ENCODE measurements around the gene KIAA1755. TPM values are rescaled to one million over a fixed set of nuclear protein-coding genes. Genes with fewer than 3 reads are reported as not detected.

KIAA1755 gene
- total RNA-seq, 2 experiments from 2014 or later = not detected

DNA sequence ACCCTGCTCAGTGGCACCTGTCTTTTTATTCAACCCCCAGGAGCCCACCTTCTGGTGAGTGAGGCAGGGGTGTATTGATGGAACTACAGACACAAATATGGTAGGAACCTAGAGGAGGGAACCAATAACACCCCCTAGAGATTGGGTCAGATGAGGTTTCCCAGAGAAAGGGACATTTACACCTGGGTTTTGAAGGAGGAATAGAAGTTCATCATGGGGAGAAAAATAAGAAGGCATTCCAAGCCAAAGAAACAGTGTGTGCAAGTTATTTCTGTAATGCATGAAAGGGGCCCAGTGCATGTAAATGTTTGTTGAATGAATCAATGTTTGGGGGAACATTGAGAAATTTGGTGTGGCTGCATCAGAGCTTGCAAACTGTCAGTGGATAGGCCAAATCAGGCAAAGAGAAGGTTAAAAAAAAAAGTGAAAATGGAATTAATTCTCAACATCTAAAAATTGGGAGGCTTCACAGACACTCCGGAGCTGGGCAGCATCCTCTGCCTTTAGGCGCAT lies 11.1 kb upstream of the KIAA1755 start:
- intact Hi-C loops (cut with DNase I, micrococcal nuclease) = no loop called here
- Mint-ChIP-seq H3K27ac (no peak overlapping the region), H3K27me3 (peaks cover 20% of the 10 kb centered on the region), H3K4me1 (peaks cover 2% of the 10 kb centered on the region), H3K9me3 (ENCODE audit: low read depth) (no peaks in the 10 kb centered on the region), H3K36me3 (ENCODE audit: low read depth) (no peaks in the 10 kb centered on the region), H3K4me3 (no peak overlapping the region)
- CTCF ChIA-PET = interaction anchor here (0.5 to 1.4 kb wide), 2 partner anchors 10 to 50 kb away, joined by 3 to 5 read pairs; no protein-coding TSS in a partner anchor
- POLR2A ChIA-PET = no interaction called here
- DNase-seq = no peak
- no peak for ATAC-seq

DNA sequence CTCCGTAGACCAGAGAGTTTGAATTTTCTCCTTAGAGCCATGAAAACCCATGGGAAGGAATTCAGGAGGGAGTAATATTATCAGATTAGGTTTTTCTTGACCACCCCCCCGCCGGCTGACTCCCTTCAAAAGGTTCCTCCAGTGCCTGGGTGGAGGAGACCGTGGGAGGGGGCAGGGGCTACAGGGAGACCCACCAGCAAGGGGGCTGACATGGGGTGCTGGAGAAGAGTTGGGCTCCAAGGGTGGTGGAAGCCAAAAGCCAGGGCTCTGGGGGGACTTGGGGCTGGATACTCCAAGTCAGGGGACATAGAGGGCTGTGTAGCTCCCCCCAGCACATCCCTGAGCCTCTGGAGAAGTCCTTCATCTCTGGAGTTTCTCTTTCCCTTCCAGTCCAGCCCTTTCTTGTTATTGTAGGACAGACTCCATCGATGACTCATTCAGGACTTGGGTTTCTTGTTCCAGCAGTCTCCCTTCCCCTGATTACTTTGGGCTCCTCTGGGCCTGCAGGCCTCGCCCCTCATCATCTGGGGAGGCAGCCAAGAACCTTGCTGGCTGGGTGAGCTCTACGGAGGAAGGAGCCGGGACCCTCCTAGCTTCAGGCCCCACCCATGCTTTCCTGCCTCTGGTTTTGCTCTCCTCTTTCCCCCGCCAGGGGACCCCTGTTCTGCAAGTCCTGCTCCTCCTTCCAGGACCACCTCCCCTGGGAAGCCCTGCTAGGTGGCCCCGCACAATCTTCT lies 10.5 kb upstream of the KIAA1755 start:
- Mint-ChIP-seq H3K4me1 (peaks cover 2% of the 10 kb centered on the region), H3K27me3 (peaks cover 25% of the 10 kb centered on the region)
- POLR2A ChIA-PET = no interaction called here

DNA sequence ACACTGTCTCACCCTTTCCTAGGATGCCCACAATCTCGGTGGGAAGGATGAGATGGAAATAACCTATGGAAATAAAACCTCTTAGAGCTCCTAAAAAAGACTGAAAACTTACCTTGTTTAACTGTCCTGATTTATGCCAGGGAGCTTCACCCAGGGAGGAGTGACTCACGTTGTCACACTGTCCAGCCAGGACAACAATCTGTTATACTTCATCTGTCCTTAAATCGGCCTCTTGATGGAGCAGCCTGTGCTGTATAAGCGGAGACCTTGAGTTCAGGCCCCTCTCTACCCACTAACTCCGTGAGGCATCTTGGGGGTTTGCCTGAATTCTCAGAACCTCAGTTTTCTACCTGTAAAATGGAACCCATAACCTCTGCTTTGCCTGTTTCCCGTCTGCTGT lies 9.2 kb upstream of the KIAA1755 start:
- Mint-ChIP-seq H3K4me1 (no peaks in the 10 kb centered on the region), H3K9me3 (ENCODE audit: low read depth) (no peaks in the 10 kb centered on the region), H3K27ac (no peak overlapping the region), H3K27me3 (peaks cover 30% of the 10 kb centered on the region), H3K4me3 (no peak overlapping the region), H3K36me3 (ENCODE audit: low read depth) (no peaks in the 10 kb centered on the region)
- ChIA-PET POLR2A (no interaction called here), CTCF (no interaction called here)
- DNase-seq (no peak), ATAC-seq (no peak)
- intact Hi-C loops (cut with DNase I, micrococcal nuclease) = no loop called here

More for the DNA sequence above, 10.5 kb upstream of the KIAA1755 start:
- intact Hi-C loops (cut with DNase I, micrococcal nuclease) = no loop called here
- CTCF ChIA-PET = no interaction called here
- no peaks in the 10 kb centered on the region for H3K36me3 Mint-ChIP-seq (ENCODE audit: low read depth)
- ATAC-seq (no peak), DNase-seq (no peak)
- H3K4me3 Mint-ChIP-seq = no peak overlapping the region
- no peaks in the 10 kb centered on the region for H3K9me3 Mint-ChIP-seq (ENCODE audit: low read depth)
- no peak overlapping the region for H3K27ac Mint-ChIP-seq

DNA sequence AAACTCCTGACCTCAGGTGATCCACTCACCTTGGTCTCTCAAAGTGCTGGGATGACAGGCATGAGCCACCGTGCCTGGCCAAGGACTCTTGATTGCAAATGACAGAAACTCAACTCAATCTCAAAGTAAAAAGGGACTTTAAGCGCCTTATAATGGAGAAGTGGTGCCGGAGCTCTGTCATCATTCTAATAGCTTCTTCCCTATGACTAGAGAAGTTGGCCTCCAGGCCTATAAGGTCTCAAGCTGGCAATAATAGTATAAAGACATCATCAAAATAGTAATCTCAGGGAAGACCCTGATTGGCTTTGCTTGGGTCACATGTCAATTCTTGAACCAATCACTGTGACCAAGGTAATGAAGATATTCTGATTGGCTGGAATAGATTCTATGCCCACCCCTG lies 8.5 kb upstream of the KIAA1755 start:
- ATAC-seq (no peak), DNase-seq (no peak)
- no peak overlapping the region for H3K27ac Mint-ChIP-seq
- H3K36me3 Mint-ChIP-seq (ENCODE audit: low read depth) = no peaks in the 10 kb centered on the region
- CTCF ChIA-PET = no interaction called here
- POLR2A ChIA-PET = no interaction called here
- peaks cover 36% of the 10 kb centered on the region for H3K27me3 Mint-ChIP-seq
- intact Hi-C loops (cut with DNase I, micrococcal nuclease) = no loop called here
- H3K9me3 Mint-ChIP-seq (ENCODE audit: low read depth) = no peaks in the 10 kb centered on the region
- no peak overlapping the region for H3K4me3 Mint-ChIP-seq
- no peaks in the 10 kb centered on the region for H3K4me1 Mint-ChIP-seq

DNA sequence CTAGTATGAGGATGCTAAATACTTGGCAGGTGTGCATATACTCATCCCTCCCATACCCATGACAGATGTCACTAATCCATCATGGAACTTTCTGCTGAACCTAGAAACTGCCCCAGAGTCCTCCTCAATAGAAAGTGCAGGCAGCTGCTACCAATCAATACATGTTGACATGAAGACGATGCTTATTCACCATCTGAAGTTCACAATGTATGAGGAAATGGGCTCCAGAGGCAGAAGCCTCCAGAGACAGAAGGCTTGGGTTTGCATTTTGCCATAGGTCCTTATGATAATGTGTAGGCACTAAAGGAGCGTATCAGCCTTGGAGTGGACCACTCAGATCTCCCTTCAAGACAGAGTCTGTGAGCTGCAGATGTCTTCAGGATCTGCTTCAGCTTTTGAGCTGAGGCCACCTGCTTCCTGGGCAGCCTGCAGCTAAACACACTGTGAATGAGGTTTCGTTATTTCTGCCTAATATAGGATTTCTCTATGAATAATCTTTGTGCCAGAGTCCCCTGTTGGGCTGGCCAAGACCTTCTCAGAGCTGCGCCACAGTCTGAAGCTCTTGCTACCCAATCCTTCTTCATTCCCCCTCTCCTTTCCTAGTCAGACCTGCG lies 7.5 kb upstream of the KIAA1755 start:
- ChIA-PET POLR2A (no interaction called here), CTCF (interaction anchor here (0.7 kb wide), 1 partner anchor 48 kb away, joined by 3 read pairs; no protein-coding TSS in a partner anchor)
- Mint-ChIP-seq H3K9me3 (ENCODE audit: low read depth) (no peaks in the 10 kb centered on the region), H3K4me3 (no peak overlapping the region), H3K36me3 (ENCODE audit: low read depth) (no peaks in the 10 kb centered on the region), H3K4me1 (no peaks in the 10 kb centered on the region), H3K27me3 (peaks cover 37% of the 10 kb centered on the region), H3K27ac (no peak overlapping the region)
- intact Hi-C loops (cut with DNase I, micrococcal nuclease) = no loop called here
- no peak for DNase-seq
- ATAC-seq = no peak

DNA sequence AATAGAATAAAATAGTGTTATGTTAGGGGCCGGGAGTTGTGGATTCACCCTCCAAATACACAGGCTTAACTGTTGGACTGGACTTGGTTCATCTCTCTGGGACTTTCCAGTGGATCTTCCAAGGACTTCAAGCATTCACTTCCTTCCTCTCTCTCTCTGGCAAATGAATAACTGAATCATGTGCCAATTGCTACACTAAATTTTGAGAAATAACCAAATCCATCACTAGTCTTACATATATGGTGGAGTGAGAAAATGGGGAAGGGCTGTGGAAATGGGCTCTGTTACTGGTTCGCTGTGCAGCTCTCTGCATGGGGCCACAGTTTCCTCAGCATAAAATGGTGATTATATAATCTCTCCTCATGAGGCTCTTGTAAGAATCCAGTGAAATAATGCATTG lies 6.8 kb upstream of the KIAA1755 start:
- Mint-ChIP-seq H3K4me3 (no peak overlapping the region), H3K9me3 (ENCODE audit: low read depth) (no peaks in the 10 kb centered on the region), H3K36me3 (ENCODE audit: low read depth) (no peaks in the 10 kb centered on the region), H3K4me1 (no peaks in the 10 kb centered on the region), H3K27me3 (peaks cover 36% of the 10 kb centered on the region), H3K27ac (no peak overlapping the region)
- no peak for ATAC-seq
- intact Hi-C loops (cut with DNase I, micrococcal nuclease) = no loop called here
- no peak for DNase-seq
- ChIA-PET POLR2A (no interaction called here), CTCF (interaction anchor here (0.7 kb wide), 1 partner anchor 47 kb away, joined by 3 read pairs; no protein-coding TSS in a partner anchor)

DNA sequence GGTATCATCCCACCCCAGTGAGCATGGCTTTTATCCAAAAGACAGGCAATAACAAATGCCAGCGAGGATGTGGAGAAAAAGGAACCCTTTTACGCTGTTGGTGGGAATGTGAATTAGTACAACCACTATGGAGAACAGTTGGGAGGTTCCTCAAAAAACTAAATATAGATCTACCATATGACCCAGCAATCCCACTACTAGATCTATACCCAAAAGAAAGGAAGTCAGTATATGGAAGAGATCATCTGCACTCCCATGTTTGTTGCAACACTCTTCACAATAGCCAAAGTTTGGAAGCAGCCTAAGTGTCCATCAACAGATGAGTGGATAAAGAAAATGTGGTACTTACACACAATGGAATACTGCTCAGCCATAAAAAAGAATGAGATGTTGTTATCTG lies 5.9 kb upstream of the KIAA1755 start:
- ATAC-seq = no peak
- intact Hi-C loops (cut with DNase I, micrococcal nuclease) = no loop called here
- Mint-ChIP-seq H3K9me3 (ENCODE audit: low read depth) (no peaks in the 10 kb centered on the region), H3K27me3 (peaks cover 35% of the 10 kb centered on the region), H3K27ac (no peak overlapping the region), H3K4me1 (no peaks in the 10 kb centered on the region), H3K4me3 (no peak overlapping the region), H3K36me3 (ENCODE audit: low read depth) (no peaks in the 10 kb centered on the region)
- POLR2A ChIA-PET = no interaction called here
- CTCF ChIA-PET = no interaction called here
- no peak for DNase-seq

DNA sequence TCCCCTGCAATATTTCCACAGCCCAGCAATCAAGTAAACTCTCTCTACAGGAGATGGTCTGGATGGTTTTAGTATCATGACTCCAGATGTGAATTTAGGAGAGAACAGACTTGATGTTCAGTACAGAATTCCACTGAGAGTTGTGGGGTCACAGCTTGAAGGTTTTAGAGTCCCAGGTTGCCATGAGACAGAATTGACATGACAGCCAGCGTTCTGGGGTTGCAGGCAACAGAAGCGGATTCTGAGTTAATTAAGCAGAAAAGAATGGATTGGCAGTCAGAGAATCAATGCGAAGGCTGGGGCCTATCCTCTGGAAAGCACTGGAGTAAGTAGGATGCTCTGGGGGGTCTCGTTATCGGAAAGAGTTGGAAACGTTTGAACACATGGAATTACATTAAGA lies 2.4 kb upstream of the KIAA1755 start:
- H3K4me1 Mint-ChIP-seq = peaks cover 4% of the 10 kb centered on the region
- no peak for DNase-seq
- ATAC-seq = no peak
- POLR2A ChIA-PET = no interaction called here
- peaks cover 46% of the 10 kb centered on the region for H3K27me3 Mint-ChIP-seq
- intact Hi-C loops (cut with DNase I, micrococcal nuclease) = no loop called here
- no peak overlapping the region for H3K4me3 Mint-ChIP-seq
- H3K27ac Mint-ChIP-seq = no peak overlapping the region
- H3K36me3 Mint-ChIP-seq (ENCODE audit: low read depth) = no peaks in the 10 kb centered on the region
- CTCF ChIA-PET = interaction anchor here (1.5 kb wide), 1 partner anchor 42 kb away, joined by 4 read pairs; no protein-coding TSS in a partner anchor
- H3K9me3 Mint-ChIP-seq (ENCODE audit: low read depth) = no peaks in the 10 kb centered on the region

DNA sequence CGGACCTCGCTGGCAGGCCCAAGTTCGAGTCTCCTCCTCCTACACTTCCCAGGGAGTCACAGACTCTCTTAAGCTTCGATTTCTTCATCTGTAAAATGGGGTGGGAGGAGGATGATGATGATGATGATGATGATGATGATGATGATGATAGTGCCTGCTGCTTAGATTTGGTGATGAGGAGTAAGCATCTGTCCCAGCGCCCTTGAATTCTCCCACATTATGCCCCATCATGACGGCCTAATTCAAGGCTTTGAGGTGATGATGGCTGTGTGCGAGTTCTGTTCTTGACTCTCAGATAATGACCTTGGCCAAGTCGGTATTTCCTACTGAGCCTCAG lies 487 bp upstream of the KIAA1755 start:
- Mint-ChIP-seq H3K9me3 (ENCODE audit: low read depth) (no peaks in the 10 kb centered on the region), H3K4me1 (peaks cover 4% of the 10 kb centered on the region), H3K36me3 (ENCODE audit: low read depth) (no peaks in the 10 kb centered on the region), H3K27me3 (peaks cover 43% of the 10 kb centered on the region), H3K4me3 (no peak overlapping the region), H3K27ac (no peak overlapping the region)
- intact Hi-C loops (cut with DNase I, micrococcal nuclease) = no loop called here
- no peak for DNase-seq
- POLR2A ChIA-PET = no interaction called here
- CTCF ChIA-PET = no interaction called here
- no peak for ATAC-seq

DNA sequence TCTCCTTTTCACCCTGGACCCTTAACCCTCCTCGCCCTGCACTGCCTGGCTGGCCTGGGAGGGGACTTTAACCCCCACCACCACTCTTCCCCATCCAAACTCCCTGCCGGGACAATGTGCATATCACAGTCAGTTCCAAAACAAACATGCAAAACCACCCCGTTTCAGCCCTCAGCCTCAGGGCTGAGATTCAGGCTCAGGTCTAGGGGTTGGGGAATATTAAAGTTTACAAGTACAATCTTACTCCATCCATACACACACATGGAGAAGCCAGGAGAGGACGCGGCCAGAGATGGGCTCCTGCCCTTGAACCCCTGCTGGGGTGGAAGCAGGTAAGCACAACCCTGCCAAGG lies 534 bp downstream of the KIAA1755 start:
- H3K36me3 Mint-ChIP-seq (ENCODE audit: low read depth) = no peaks in the 10 kb centered on the region
- H3K27me3 Mint-ChIP-seq = peaks cover 40% of the 10 kb centered on the region
- H3K4me1 Mint-ChIP-seq = peaks cover 4% of the 10 kb centered on the region
- no peak overlapping the region for H3K27ac Mint-ChIP-seq
- no peak for DNase-seq
- H3K9me3 Mint-ChIP-seq (ENCODE audit: low read depth) = no peaks in the 10 kb centered on the region
- no peak overlapping the region for H3K4me3 Mint-ChIP-seq
- intact Hi-C loops (cut with DNase I, micrococcal nuclease) = no loop called here
- no peak for ATAC-seq
- CTCF ChIA-PET = no interaction called here
- POLR2A ChIA-PET = no interaction called here

DNA sequence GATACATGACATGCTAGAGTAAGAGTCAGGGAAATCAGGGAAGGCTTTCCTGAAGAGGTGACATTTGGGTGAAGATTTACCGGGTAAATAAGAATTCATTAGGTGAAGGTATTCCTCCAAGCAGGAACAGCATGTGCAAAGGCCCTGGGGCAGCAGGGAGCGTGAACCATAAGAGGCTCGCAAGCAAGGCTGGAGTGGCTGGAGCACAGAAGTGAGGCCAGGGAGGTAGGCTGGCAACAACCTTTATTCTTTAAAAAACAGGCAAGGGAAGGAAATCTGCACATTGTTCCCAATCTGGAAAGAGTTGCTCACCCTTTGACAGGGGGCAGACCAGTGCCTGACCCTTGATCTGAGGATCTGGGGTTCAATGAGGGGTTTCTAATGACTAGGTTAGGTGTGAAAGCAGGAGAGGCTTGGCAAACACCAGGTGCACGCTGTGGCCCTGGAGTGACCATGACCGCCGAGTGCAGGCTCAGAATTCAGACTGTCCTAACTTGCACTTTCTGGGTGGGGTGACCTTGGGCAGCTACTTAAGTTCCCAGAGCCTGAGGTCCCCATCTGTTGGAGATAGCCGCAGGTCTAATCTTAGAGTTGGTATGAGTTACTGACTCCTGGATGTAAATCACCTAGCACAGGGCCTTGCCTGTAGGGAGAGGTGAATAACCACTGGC lies 1.9 kb downstream of the KIAA1755 start:
- no peak overlapping the region for H3K27ac Mint-ChIP-seq

DNA sequence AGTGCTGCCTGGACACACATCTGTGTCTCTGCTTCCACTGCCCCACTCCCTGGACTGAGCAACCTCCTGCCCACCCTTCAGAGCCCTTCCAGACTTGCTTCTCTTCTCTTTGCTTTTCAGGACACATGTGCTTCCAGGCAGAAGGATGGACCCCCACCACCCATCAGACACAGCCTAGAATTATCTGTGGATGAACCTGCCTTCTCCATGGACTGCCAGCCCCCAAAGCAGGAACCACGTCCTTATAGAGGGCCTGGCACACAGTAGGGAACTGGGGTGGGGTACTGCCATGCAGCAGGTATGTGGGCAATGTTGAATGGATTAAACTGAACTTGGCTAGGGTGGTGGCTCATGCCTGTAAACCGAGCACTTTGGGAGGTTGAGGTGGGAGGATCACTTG lies 3.6 kb downstream of the KIAA1755 start:
- intact Hi-C loops (cut with DNase I, micrococcal nuclease) = no loop called here
- POLR2A ChIA-PET = no interaction called here
- no peak for DNase-seq
- no peak overlapping the region for H3K4me3 Mint-ChIP-seq
- peaks cover 4% of the 10 kb centered on the region for H3K4me1 Mint-ChIP-seq
- no peaks in the 10 kb centered on the region for H3K9me3 Mint-ChIP-seq (ENCODE audit: low read depth)
- H3K27me3 Mint-ChIP-seq = peaks cover 33% of the 10 kb centered on the region
- no peak for ATAC-seq
- no peaks in the 10 kb centered on the region for H3K36me3 Mint-ChIP-seq (ENCODE audit: low read depth)
- CTCF ChIA-PET = no interaction called here
- H3K27ac Mint-ChIP-seq = no peak overlapping the region

More for the DNA sequence above, 1.9 kb downstream of the KIAA1755 start:
- no peak for ATAC-seq
- Mint-ChIP-seq H3K4me3 (no peak overlapping the region), H3K9me3 (ENCODE audit: low read depth) (no peaks in the 10 kb centered on the region), H3K4me1 (peaks cover 4% of the 10 kb centered on the region), H3K36me3 (ENCODE audit: low read depth) (no peaks in the 10 kb centered on the region), H3K27me3 (peaks cover 34% of the 10 kb centered on the region)
- ChIA-PET CTCF (interaction anchor here (0.8 kb wide), 1 partner anchor 15 kb away, joined by 5 read pairs; no protein-coding TSS in a partner anchor), POLR2A (no interaction called here)
- intact Hi-C loops (cut with DNase I, micrococcal nuclease) = no loop called here
- DNase-seq = no peak
